Activated CD8-positive, alpha-beta memory T cell treated with anti-CD3 and anti-CD28 coated beads, Interleukin-2, amount 10 ng/mL, durations not matched to agents 7 days and 5 days (primary cell): ENCODE results near the gene SEC14L2. TPM values are rescaled to one million over a fixed set of nuclear protein-coding genes. Genes with fewer than 3 reads are reported as not detected.
A peak's percentile ranks its signal among the peaks of the same experiment; 100 is the strongest.

Experiments
- ATAC-seq: fragments of 150-1000 bp; cut with Tn5 transposase; one replicate; pipeline ENCODE4 v1.10.0; 2021; ENCODE audit warnings: moderate library complexity
- CTCF ChIA-PET: fragments of 350-600 bp; sonication (Branson Sonifier 250); formaldehyde crosslinking; loops from one replicate; lab custom pipeline; 2021; ENCODE audit warnings: antibody characterized with exemption; lab: Charles Lee
- DNase-seq: peaks from one replicate; pipeline ENCODE4 v3.0.0-alpha.2; 2020
- H3K27ac Mint-ChIP-seq: one replicate; pipeline ENCODE4 v1.8.0; 2021; ENCODE audit warnings: mild to moderate bottlenecking, mixed read lengths
- H3K27me3 Mint-ChIP-seq: one replicate; pipeline ENCODE4 v1.8.0; 2021; ENCODE audit warnings: mixed read lengths
- H3K36me3 Mint-ChIP-seq: one replicate; pipeline ENCODE4 v1.8.0; 2021; ENCODE audit warnings: mild to moderate bottlenecking, mixed read lengths
- H3K4me1 Mint-ChIP-seq: one replicate; pipeline ENCODE4 v1.8.0; 2021; ENCODE audit warnings: mixed read lengths
- H3K4me3 Mint-ChIP-seq: one replicate; pipeline ENCODE4 v1.8.0; 2021; ENCODE audit warnings: mild to moderate bottlenecking, moderate library complexity, mixed read lengths
- H3K9me3 Mint-ChIP-seq: one replicate; pipeline ENCODE4 v1.8.0; 2022; ENCODE audit warnings: low read depth, mixed read lengths
- total RNA-seq, 2 experiments: library from RNA; stranded (reverse); gene quantifications; one replicate each; pipeline ENCODE4 v1.2.3, GENCODE V29; 2021

The SEC14L2 gene
- total RNA-seq, 2 experiments from 2014 or later = 2.2 to 4.8 TPM

- Mint-ChIP-seq H3K9me3 (no peaks in the 10 kb centered on the region), H3K27me3 (no peaks in the 10 kb centered on the region), H3K36me3 (peaks cover 36% of the 10 kb centered on the region), H3K4me3 (peak within 1 kb of the TSS; percentile 96), H3K27ac (peak within 1 kb of the TSS; percentile 96), H3K4me1 (peaks cover 47% of the 10 kb centered on the region)
- ATAC-seq (peak; percentile 6), DNase-seq (peak; percentile 59)
- CTCF ChIA-PET = interaction anchor here (0.8 to 6.9 kb wide), 16 partner anchors 11 to 164 kb away, joined by 3 to 79 read pairs (median 8); partner anchors contain the start of genes CASTOR1, RNF215 and SEC14L2
These were observed 29.0 kb downstream of the SEC14L2 start, which contains the start of gene MTFP1 for GRCh38 chr22:30425616-30426387. MTFP1 (plus strand) TSS chr22:30425768; CDS start chr22:30425880, 112 bp downstream.

- H3K36me3 Mint-ChIP-seq = peaks cover 32% of the 10 kb centered on the region
These were observed 29.9 kb downstream of the SEC14L2 start for GRCh38 chr22:30426388-30427353.

GRCh38 chr22:30427871-30428270 lies 31.1 kb downstream of the SEC14L2 start:
- ATAC-seq (no peak), DNase-seq (no peak)
- Mint-ChIP-seq H3K36me3 (peaks cover 25% of the 10 kb centered on the region), H3K27me3 (no peaks in the 10 kb centered on the region), H3K4me3 (no peak overlapping the region), H3K9me3 (no peaks in the 10 kb centered on the region), H3K27ac (no peak overlapping the region), H3K4me1 (peaks cover 28% of the 10 kb centered on the region)
- CTCF ChIA-PET = interaction anchor here (0.7 to 1.8 kb wide), 4 partner anchors 17 to 140 kb away, joined by 3 to 5 read pairs (median 3); no protein-coding TSS in a partner anchor

More at GRCh38 chr22:30426388-30427353, 29.9 kb downstream of the SEC14L2 start:
- no peaks in the 10 kb centered on the region for H3K9me3 Mint-ChIP-seq
- peak overlapping the region; percentile 96 for H3K4me3 Mint-ChIP-seq
- ATAC-seq = peak; percentile 34
- peak; percentile 93 for DNase-seq
- CTCF ChIA-PET = interaction anchor here (0.8 to 6.9 kb wide), 13 partner anchors 10 to 165 kb away, joined by 3 to 79 read pairs (median 6); partner anchors contain the start of genes CASTOR1, RNF215 and SEC14L2
- peaks cover 40% of the 10 kb centered on the region for H3K4me1 Mint-ChIP-seq
- H3K27me3 Mint-ChIP-seq = no peaks in the 10 kb centered on the region
- H3K27ac Mint-ChIP-seq = peak overlapping the region; percentile 96

GRCh38 chr22:30429887-30430286 lies 33.1 kb downstream of the SEC14L2 start:
- Mint-ChIP-seq H3K27ac (no peak overlapping the region), H3K4me1 (peaks cover 32% of the 10 kb centered on the region), H3K27me3 (no peaks in the 10 kb centered on the region), H3K9me3 (no peaks in the 10 kb centered on the region), H3K36me3 (peaks cover 28% of the 10 kb centered on the region), H3K4me3 (no peak overlapping the region)
- no peak for DNase-seq
- ATAC-seq = no peak
- CTCF ChIA-PET = interaction anchor here (1.2 to 1.5 kb wide), 2 partner anchors 8 to 39 kb away, joined by 3 to 4 read pairs; no protein-coding TSS in a partner anchor

GRCh38 chr22:30430933-30431332 lies 34.1 kb downstream of the SEC14L2 start:
- Mint-ChIP-seq H3K4me3 (no peak overlapping the region), H3K9me3 (peaks cover 4% of the 10 kb centered on the region), H3K27ac (no peak overlapping the region), H3K36me3 (peaks cover 37% of the 10 kb centered on the region), H3K4me1 (peaks cover 37% of the 10 kb centered on the region), H3K27me3 (no peaks in the 10 kb centered on the region)
- CTCF ChIA-PET = interaction anchor here (1.1 to 1.5 kb wide), 2 partner anchors 9 to 39 kb away, joined by 3 to 4 read pairs; no protein-coding TSS in a partner anchor
- ATAC-seq = no peak
- DNase-seq = no peak

GRCh38 chr22:30432096-30432495 lies 35.3 kb downstream of the SEC14L2 start:
- no peaks in the 10 kb centered on the region for H3K27me3 Mint-ChIP-seq
- H3K4me1 Mint-ChIP-seq = peaks cover 28% of the 10 kb centered on the region
- ATAC-seq = no peak
- no peak overlapping the region for H3K27ac Mint-ChIP-seq
- H3K4me3 Mint-ChIP-seq = no peak overlapping the region
- H3K36me3 Mint-ChIP-seq = peaks cover 28% of the 10 kb centered on the region
- DNase-seq = no peak
- CTCF ChIA-PET = interaction anchor here (0.9 to 8.5 kb wide), 3 partner anchors 7 to 13 kb away, joined by 3 to 71 read pairs (median 3); partner anchors contain the start of gene MTFP1
- peaks cover 6% of the 10 kb centered on the region for H3K9me3 Mint-ChIP-seq

GRCh38 chr22:30432520-30432919 lies 35.7 kb downstream of the SEC14L2 start:
- peaks cover 6% of the 10 kb centered on the region for H3K9me3 Mint-ChIP-seq

GRCh38 chr22:30433227-30433626 lies 36.4 kb downstream of the SEC14L2 start:
- ATAC-seq = no peak
- Mint-ChIP-seq H3K27ac (no peak overlapping the region), H3K4me1 (peaks cover 24% of the 10 kb centered on the region), H3K36me3 (peaks cover 20% of the 10 kb centered on the region), H3K9me3 (peaks cover 6% of the 10 kb centered on the region), H3K4me3 (no peak overlapping the region), H3K27me3 (no peaks in the 10 kb centered on the region)
- CTCF ChIA-PET = interaction anchor here (1.1 to 8.5 kb wide), 3 partner anchors 8 to 41 kb away, joined by 3 to 71 read pairs (median 7); partner anchors contain the start of gene MTFP1
- no peak for DNase-seq

More at GRCh38 chr22:30432520-30432919, 35.7 kb downstream of the SEC14L2 start:
- no peak for DNase-seq
- Mint-ChIP-seq H3K36me3 (peaks cover 24% of the 10 kb centered on the region), H3K4me3 (no peak overlapping the region), H3K27me3 (no peaks in the 10 kb centered on the region), H3K4me1 (peaks cover 24% of the 10 kb centered on the region), H3K27ac (no peak overlapping the region)
- no peak for ATAC-seq
- CTCF ChIA-PET = interaction anchor here (1.4 to 8.5 kb wide), 2 partner anchors 7 to 9 kb away, joined by 3 to 71 read pairs; partner anchors contain the start of gene MTFP1

GRCh38 chr22:30433773-30434172 lies 37.0 kb downstream of the SEC14L2 start:
- no peak for DNase-seq
- Mint-ChIP-seq H3K36me3 (peaks cover 20% of the 10 kb centered on the region), H3K9me3 (peaks cover 6% of the 10 kb centered on the region), H3K4me3 (no peak overlapping the region), H3K27me3 (peaks cover 5% of the 10 kb centered on the region), H3K4me1 (peaks cover 24% of the 10 kb centered on the region), H3K27ac (no peak overlapping the region)
- CTCF ChIA-PET = interaction anchor here (1.1 to 8.5 kb wide), 3 partner anchors 9 to 41 kb away, joined by 3 to 71 read pairs (median 7); partner anchors contain the start of gene MTFP1
- no peak for ATAC-seq

GRCh38 chr22:30434843-30435242 lies 38.0 kb downstream of the SEC14L2 start:
- peaks cover 6% of the 10 kb centered on the region for H3K27me3 Mint-ChIP-seq
- ATAC-seq = no peak
- H3K9me3 Mint-ChIP-seq = peaks cover 6% of the 10 kb centered on the region
- H3K36me3 Mint-ChIP-seq = peaks cover 20% of the 10 kb centered on the region
- CTCF ChIA-PET = interaction anchor here (0.9 to 8.5 kb wide), 5 partner anchors 10 to 146 kb away, joined by 3 to 71 read pairs (median 3); partner anchors contain the start of genes CASTOR1 and MTFP1
- H3K4me3 Mint-ChIP-seq = peak overlapping the region; percentile 79
- H3K27ac Mint-ChIP-seq = peak overlapping the region; percentile 92
- peaks cover 24% of the 10 kb centered on the region for H3K4me1 Mint-ChIP-seq
- DNase-seq = no peak

- CTCF ChIA-PET = interaction anchor here (0.9 to 8.5 kb wide), 6 partner anchors 10 to 49 kb away, joined by 3 to 71 read pairs (median 5); partner anchors contain the start of gene MTFP1
- peak overlapping the region; percentile 92 for H3K27ac Mint-ChIP-seq
- peaks cover 6% of the 10 kb centered on the region for H3K9me3 Mint-ChIP-seq
- DNase-seq (peak; percentile 93), ATAC-seq (peak; percentile 93)
- peaks cover 14% of the 10 kb centered on the region for H3K27me3 Mint-ChIP-seq
- H3K36me3 Mint-ChIP-seq = peaks cover 17% of the 10 kb centered on the region
- H3K4me1 Mint-ChIP-seq = peaks cover 24% of the 10 kb centered on the region
- peak overlapping the region; percentile 79 for H3K4me3 Mint-ChIP-seq
These were observed 38.9 kb downstream of the SEC14L2 start for GRCh38 chr22:30435674-30436126.

GRCh38 chr22:30436196-30436595 lies 39.4 kb downstream of the SEC14L2 start:
- Mint-ChIP-seq H3K36me3 (peaks cover 17% of the 10 kb centered on the region), H3K27me3 (peaks cover 18% of the 10 kb centered on the region), H3K4me1 (peaks cover 27% of the 10 kb centered on the region), H3K9me3 (peaks cover 6% of the 10 kb centered on the region), H3K4me3 (peak overlapping the region; percentile 79), H3K27ac (peak overlapping the region; percentile 92)
- CTCF ChIA-PET = interaction anchor here (1.0 to 8.5 kb wide), 4 partner anchors 11 to 48 kb away, joined by 3 to 71 read pairs (median 6); partner anchors contain the start of gene MTFP1
- DNase-seq = no peak
- ATAC-seq = no peak
